ENCODE results near the gene ANKRD62.
"Not testable (repeated sequence)": the region's sequence is repeated elsewhere in the genome, so short reads cannot be mapped to it uniquely, and the experiment has no call there.

The ANKRD62 gene

DNA sequence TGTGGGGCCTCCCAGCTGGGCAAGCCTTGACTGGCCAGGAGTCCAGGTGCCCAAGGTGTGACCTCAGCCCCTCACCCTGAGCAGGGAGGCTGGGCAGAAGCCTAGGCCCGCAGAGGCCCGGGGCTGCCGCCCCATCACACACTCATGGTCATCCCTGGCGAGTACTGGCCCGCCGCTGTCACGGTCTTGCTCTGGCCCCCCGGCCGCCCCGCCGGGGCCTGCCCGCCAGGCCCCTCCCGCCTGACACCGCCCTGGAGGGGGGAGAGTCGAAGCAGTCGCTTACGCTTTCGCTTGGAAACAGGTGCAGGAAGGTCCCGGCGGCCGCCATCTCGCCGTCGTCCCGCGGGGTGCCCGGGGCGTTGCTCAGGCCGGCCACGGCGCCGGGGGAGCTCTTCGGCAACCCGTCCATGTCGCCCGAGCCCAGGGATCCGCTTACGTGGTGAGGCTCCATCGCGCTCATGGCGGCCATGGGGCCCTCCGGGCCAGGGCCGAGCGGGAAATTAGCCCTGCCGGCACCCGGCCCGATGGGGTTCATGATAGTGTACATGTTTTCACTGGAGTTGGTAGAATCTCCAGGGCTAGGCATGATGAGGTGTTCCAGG, 26.6 kb upstream of the ANKRD62 start:
- ATAC-seq: no peak

DNA sequence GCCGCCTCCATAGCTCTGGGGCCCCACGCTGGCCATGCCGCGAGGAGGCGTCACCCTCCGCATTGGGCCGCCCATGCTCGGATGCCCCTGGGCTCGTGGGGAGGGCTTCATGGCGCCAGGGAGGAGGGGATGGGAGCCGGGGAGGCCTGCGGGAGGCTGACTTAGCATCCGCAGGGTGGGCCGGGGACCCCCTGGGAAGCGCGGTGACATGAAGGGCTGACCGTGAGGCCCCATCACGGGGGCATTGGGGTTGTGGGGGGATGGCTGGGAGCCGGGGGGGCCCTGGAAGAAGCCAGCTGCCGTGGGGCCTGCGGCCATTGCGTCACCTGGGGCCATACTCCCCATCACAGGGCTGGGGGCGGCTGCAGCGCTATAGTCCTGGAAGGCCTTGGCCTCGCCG, 26.0 kb upstream of the ANKRD62 start:
- ATAC-seq: no peak

DNA sequence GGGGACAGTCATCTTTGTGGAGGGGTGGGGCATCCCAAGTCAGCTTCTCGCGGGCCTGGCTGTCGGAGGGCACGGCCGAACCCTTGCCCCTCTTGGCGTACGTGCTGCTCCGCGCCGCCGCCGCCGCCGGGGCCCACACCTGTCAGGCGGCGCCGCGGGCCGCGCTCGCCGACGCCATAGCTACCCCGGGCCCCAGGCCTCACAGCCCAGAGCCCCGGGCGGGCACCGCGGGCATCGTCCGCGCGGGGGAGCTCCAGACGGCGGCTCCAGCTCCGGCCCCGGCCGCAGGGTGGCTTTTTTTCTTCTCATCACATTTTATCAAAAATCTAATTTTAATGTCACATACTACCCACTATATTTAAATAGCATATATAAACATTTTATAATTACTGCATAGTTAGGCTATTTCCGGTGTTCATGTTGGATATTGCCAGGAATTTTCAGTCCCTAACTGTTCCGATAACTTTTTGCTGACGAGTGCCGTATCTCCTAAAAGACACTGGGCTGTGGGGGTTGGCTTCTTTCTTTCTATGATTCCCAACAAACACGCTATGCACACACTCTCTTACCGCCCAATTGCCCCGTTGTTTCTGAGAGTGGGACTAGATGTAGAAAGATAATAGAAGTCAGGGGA, 25.2 kb upstream of the ANKRD62 start:
- not testable (repeated sequence) for ATAC-seq

DNA sequence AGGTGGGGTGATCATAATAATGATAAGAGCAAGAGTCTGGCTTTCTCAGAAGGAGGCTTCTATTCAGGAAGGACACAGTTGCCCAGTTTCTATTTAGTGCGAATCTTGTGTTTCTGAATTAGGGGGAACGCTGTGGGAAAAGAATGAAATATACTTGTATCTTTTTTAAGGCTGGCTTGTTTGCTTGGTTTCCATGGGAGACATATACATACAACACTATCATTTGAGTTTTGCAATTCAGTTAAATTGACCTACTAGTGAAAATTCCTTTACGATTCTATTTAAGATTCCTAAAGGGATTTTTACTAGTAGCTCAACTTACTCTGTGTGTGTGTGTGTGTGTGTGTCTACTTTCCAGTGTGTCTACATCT, 24.7 kb upstream of the ANKRD62 start:
- ATAC-seq: no peak

DNA sequence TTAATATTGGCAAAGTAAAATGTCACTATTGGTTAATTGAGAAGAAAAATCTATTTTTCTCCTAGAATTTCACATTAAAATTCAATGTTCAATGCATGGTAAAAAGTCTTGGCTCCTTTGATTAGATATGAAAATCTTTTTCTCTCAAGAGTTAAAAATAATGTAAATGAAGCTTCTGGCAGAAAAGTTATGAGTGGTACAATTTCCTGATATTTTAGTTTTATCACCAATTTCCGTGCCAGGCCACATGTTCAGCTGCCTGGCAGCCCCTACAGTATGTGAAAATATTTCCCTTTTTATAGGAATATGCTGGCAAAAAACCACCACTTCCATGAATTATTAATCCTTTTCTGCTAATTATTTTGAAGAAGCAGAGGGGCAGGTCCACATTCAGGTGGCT, 22.6 kb upstream of the ANKRD62 start:
- ATAC-seq: not testable (repeated sequence)

DNA sequence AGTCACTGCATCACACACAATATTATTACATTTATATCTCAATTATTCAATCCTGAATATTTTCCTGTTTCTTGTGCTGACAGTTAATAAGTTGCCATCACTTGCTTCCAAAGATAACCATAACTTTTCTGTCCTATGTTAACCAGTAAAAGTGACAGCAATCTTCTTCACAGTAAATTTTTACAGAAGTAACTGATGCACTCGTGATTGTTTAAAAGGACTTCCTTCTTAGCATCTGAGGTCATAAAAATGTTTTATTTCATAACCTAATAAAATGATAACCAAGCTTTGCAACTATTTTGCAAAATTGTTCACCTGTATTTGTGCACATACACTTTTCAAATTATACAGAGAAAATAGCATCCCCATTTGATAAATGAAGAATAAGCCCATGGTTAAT, 20.6 kb upstream of the ANKRD62 start:
- ATAC-seq: no peak

DNA sequence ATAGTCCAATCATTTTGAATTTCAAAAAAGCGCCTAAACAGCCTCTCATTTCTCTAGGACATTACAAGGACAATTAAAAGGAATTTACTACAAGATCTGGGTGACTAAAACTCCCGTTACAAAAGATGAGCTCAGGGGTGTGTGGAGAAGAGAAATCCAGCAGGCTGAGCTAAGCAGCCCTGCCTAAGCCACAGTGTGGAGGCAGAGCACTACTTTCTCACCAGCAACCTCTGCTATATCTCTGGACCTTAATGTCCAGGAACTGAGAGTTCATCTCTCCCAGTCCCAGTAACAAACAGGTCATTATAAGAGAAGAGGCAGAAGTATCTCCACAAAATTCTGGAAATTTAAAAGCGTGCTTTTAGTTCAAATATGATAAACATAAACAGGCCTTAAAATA, 18.9 kb upstream of the ANKRD62 start:
- ATAC-seq: no peak

DNA sequence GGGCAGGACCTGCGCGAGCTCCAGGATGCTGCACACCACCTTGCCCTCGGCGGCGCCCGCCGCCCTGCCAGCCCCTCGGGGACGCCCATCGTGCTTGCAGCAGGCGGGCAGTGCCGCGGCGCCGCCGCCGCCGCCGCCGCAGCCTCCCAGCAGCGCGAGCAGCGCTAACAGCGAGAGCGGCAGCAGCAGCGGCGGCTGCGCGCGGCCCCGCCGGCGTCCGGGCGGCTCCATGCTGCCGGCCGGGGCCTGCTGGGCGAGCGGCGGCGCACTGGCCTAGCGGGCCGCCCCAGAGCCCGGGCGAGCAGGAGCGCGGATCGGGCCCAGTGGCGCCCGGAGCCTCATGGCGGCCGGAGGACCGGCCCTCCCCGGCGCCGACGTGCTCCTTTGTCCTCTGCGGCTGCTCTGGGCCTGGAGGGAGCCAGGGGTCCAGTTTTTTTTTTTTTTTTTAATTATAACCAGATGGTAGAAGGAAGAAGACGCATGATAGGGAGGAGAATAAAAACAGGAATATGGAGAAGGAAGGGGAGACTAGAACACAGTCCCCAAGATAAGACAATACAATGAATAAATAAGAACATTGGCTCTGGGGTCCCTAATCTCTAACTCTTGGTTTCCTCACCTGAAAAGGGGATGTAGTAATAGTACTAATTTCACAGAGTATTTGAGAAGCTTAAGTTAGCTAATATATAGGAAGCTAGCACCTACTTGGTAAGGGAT, 17.1 kb upstream of the ANKRD62 start:
- ATAC-seq: peak in 1 of 2 donors; percentile 48

DNA sequence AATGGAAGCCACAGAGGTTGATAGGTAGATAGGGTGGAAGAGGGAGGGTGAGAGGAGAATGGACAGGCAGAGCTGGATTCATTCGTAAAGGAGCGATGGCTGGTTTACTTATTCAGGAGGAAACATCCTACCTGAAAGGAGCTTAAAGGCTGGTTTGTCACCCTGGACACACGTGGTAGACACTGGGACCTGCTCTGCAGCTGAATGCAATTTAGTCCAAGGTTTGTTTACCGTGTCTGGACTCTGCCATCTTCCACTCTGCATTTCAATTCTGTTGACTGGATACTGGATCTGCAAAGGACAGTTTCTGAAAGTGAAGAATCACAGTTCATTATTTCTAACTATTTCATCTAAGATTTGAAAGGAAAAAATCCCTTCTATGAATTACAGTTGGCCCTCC, 15.6 kb upstream of the ANKRD62 start:
- ATAC-seq: not testable (repeated sequence)

DNA sequence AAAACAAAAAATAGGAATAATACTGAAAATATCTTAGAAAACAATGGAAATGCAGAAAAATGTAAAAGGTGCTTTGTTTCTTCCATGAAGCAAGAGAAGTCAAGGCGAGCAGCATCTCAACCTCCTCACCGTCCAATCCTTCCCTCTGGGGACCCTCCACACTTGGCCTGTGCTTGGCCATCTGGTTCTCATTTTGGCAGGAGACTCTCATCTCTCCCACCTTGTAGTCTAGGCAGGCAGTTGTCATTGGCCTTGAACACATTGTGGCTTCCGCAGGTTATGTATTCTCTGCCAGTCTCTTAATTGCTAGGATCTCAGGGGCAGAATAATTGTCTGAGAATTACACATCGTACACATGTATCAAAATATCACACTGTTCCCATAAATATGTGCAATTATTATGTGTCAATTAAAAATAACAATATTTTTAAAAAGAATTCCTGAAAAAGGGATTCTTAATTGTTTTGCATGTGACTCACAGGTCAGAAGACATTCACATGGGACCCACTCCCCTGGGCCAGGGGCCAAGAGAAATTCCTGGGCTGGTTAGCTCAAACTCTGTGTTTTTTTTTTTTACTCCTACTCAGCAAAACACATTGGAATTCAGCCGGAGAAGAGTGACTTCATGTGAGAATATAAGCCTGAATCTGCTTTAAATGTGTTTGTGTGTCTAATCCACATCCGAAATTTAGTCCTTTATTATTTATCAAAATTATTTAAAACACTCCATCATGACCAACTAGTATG, 14.0 kb upstream of the ANKRD62 start:
- no peak for ATAC-seq

DNA sequence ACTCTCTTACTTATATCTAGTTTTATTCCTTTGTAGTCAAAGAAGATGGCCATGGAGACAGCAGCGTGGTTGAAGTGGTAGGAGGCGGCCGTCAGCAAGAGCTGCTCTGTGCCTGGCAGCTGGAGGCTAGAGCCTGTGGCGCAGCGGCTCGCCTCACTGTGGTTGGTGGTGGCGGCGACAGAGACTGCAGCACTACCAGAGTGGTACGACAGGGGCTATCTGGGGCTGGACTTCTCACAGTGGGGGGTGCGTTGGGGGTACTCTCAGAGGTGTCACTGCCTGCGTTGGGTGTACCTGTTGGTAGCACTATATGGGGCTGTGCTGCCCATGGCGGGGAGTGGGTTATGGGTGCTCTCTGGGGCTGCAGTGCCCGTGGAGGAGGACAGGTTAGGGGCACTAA, 8.5 kb upstream of the ANKRD62 start:
- no peak for ATAC-seq

DNA sequence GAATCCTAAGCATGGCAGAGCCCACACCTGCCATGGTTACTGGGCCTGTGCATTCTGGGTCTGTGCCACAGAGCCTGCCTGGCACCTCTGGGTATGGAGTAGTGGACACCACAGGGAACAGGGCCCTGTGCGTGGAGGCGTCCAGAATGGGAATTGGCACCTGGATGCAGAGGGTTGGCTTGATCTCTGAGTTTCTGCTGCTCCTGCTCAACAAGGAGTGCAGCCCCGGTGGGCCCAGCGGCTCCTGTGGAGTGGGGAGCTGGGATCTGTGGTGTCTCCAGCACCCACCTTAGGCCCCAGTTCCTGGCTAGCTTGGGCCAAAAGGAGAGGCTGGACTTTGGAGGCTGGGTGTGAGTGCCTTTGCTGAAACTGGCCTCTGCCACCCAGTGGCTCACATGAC, 7.9 kb upstream of the ANKRD62 start:
- no peak for ATAC-seq

DNA sequence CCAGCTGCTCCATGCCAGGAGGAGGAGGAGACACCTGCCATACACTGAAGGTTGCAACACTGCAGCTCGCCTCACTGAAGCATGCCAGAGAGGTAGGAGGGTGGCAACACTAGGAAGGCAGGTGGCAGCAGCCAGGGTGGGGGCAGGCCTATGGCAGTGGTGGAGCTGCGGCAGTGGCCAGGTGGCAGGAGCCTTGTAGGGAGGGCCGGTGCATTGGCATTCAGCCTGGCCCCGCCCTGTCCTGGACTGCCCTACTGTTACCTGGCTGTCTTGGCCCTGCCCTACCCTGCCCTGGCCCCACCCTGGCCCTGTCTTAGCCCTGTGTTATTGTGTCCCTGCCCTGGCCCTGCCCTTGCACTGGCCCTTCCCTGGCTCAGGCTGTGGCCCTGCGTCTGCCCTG, 7.4 kb upstream of the ANKRD62 start:
- ATAC-seq: no peak

DNA sequence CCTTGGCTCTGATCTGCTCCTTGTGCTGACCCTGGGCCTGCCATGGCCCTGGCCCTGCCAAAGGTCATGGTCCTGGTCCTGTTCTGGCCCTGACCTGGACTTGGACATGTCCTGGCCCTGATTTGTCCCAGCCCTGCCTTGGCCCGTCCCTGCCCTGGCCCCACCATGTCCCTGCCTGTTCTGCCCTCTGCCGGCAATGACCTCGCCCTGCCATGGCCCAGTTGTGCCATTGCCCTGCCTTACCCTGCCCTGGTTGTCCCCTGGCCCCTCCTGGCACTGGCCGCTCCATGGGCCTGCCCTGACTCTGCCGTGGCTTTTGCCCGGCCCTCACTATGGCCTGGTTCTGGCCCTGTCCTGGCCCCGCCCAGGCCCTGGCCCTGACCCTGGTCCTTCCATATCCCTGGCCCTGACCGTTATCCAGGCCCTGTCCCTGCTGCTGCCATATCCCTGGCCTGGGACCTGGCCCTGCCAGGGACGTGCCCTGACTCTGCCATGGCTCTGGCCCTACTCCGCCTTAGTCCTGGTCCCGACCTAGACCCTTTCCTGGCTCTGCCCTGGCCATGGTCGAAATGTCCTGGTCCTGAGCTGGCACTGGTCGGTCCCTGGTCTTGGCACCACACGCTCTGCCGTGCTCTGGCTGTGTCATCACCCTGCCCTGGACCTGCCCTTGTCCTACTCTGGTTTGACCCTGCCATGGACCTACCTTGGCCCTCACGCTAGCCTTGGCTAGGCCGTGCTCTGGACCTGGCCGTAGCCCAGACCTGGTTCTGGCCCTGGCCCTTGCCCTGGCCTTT, 6.8 kb upstream of the ANKRD62 start:
- ATAC-seq: peak in 1 of 2 donors; percentile 18

DNA sequence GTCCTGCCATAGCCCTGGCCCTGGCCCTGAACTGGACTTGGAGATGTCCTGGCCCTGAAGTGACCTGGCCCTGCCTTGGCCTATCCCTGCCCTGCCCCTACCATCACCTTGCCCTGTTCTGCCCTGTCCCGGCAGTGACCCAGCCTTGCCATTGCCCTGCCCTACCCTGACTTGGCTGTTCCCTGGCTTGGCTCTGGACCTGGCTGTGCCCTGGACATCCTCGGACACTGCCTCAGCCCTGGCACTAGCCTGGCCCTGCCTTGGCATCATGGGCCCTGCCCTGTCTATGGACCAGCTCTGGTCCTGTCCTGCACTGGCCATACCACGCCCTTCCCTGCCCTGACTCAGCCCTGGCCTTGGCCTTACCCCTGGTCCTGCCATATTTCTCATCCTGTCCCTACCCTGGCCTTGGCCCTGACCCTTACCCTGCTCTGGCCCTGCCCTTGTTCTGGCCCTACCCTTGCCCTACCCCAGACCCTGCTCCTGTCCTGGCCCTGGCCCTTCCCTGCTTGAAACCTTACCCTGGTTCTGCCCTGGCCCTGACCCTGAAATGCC, 6.1 kb upstream of the ANKRD62 start:
- ATAC-seq: no peak

DNA sequence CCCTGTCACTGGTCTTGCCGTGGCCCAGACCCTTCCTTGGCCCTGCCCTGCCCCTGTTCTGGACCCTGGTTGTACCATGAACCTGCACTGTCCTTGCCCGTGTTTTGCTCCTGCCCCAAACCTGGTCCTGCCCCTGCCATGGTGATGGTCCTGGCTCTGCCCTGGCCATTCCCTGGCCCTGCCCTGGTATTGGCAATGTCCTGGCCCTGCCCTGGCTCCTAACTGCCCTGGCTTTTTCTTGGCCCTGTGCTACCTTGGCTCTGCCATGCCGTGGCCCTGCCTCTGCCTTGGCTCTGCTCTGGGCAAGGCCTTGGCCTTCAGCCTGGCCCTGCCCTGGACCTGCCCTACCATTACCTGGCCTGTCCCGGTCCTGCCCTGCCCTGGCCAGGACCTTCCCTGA, 5.5 kb upstream of the ANKRD62 start:
- ATAC-seq: peak in 1 of 2 donors; percentile 18

DNA sequence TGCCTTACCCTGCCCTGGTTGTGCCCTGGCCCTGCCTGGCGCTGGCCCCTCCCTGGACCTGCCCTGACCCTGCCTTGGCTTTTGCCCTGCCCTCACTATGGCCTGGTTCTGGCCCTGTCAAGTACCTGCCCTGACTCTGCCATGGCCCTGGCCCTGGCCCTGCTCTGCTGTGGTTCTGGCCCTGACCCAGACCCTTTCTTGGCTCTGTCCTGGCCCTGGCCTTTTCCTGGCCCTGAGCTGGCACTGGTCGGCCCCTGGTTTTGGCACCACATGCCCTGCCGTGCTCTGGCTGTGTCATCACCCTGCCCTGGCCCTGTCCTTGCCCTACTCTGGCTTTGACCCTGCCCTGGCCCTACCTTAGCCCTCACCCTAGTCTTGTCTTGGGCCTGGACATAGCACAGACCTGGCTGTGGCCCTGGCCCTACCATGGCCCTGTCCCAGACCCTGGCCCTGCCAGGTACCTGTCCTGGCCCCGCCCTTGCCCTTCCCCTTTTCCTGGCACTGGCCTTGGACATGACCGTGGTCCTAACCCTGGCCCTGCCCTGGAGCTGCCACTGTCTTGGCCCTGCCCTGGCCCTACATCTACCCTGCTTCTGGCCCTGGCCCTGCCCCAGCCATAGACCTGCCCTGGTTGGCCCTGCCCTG, 4.8 kb upstream of the ANKRD62 start:
- ATAC-seq: no peak

DNA sequence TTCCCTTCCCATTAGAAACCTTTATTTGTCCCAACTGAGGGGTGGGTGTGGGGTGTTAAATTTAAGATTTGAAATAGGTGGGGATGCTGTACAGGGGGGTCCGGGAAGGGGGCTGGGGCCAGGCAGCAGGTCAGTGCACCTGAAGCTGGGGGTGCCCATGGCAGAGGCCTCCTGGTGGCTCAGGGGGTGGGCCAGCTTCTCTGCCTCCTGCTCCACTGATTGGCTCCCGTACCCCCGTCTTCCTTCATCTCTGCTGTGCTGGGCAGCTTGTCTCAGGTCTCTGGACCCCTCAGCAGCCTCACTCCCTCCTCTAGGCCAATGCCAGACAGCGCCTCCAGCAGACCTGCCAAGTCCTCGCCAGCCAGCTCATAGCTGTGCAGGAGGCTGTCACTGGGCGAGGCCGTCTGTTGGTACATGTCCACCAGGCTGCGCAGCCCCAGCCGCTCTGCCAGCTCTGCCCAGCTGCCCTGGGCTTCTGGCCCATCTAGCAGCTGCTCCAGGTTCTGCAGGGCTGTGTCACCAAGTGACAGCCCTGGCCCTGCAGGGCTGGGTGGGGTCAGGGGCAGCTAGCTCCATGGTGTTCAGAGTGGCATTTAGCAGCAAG, 2.0 kb upstream of the ANKRD62 start:
- no peak for ATAC-seq

DNA sequence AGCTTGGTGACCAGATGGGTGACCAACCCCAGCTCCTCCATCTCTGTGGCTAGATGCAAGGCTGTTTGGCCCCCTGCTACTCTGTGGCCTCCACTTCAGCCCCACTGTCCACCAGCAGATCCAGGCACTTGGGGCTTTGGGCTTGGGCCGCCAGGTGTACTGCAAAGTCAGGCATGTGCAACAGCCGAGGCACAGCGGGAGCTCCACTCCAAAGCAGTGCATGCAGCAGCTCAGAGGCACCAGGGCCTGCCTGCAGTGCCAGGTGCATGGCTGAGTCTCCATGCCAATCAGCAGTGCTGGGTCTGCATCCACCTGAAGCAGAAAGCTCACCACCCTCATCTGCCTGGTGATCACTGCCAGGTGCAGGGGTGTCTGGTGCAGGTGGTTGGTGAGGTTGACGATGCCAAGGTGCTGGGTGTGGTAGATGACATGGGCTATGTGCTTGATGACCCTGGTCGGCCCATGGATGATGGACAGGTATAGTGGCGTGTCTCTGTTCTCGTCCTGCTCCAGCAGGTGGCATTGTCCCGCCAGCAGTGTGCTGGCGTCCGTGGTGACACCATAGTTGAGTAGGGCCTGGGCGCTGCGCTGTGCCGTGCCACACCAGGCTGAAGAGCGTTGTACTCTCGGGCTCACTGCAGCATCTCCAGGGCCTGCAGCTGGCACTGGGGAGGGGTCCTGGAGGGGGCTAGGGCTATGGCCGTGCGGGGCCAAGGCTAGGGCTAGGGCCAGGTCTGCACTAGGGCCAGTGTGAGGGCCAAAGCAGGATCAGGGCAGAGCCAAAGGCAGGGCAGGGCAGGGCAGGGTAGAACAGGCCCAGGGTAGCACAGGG, 1.0 kb upstream of the ANKRD62 start:
- ATAC-seq: no peak

DNA sequence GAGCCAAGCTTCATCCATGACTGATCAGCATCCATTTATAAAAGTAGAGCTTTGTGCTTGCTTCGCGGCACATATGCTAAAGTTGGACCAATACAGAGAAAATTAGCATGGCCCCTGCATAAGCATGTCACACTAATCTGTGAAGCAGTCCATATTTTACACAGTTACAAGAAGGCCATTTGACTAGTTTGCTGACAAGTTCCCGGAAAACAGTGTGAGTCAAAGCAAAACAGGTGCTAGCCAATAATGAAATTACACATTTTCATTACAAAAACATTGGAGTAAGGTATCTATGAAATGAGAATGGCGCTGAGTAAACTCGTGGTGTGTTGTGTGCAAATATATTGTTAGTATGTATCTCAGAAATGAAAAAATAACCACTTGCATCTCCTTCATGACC, 4.7 kb downstream of the ANKRD62 start:
- no peak for ATAC-seq

DNA sequence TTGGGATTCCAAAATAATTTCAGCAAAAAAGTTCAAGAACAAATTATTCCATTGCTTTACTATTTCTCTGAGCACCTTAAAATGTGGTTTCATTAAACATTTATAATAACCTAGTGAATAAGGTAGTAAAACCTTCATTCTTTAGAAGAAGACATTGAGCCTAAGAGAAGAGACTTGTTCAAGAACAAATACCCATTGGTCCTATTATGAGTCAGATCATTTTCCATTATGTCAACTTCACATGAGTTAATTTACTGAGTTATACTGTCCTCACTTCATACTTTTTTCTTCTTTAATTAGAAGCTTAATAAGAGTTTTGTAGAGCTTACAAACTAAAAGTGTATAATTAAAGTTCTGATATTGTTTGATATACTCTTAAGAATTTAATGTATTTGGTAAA, 5.5 kb downstream of the ANKRD62 start:
- no peak for ATAC-seq

Data from activated CD4-positive, CD25-positive, alpha-beta regulatory T cell treated with anti-CD3 and anti-CD28 coated beads, Interleukin-2, amount 50 U/mL, for 24 hours (primary cell).